BJ (cell line): Measurements from ENCODE around the gene CLK2. TPM values are rescaled to one million over a fixed set of nuclear protein-coding genes. Genes with fewer than 3 reads are reported as not detected.
"Not testable (repeated sequence)": the region's sequence is repeated elsewhere in the genome, so short reads cannot be mapped to it uniquely, and the experiment has no call there.

Source experiments
- CTCF ChIA-PET: fragments of 350-600 bp; formaldehyde crosslinking; extraction: SDS; loops from one replicate; lab custom pipeline; 2021; ENCODE audit warnings: antibody characterized with exemption, inconsistent platforms; lab: Yijun Ruan, JAX
- POLR2A ChIA-PET: fragments of 300-600 bp; sonication (Branson Sonifier 250); formaldehyde crosslinking; extraction: SDS; loops from one replicate; lab custom pipeline; 2021; ENCODE audit warnings: antibody characterized with exemption; lab: Charles Lee
- DNase-seq: peaks from one replicate; pipeline ENCODE4 v3.0.0-alpha.2; 2011; ENCODE audit warnings: low read depth
- H3K27me3 ChIP-seq: 2 replicates; pipeline ENCODE4 v1.6.0; 2011; ENCODE audit warnings: low read length; ENCODE audit not compliant: control insufficient read depth, insufficient read depth
- H3K36me3 ChIP-seq: 2 replicates; pipeline ENCODE4 v1.5.1; 2011; ENCODE audit warnings: low read length; ENCODE audit not compliant: control insufficient read depth, insufficient read depth
- H3K4me3 ChIP-seq: 2 replicates; pipeline ENCODE4 v1.5.1; 2011; ENCODE audit warnings: low read depth, mild to moderate bottlenecking, control low read depth, low read length
- CTCF ChIP-seq: IDR thresholded peaks from 2 replicates; pipeline ENCODE4 v1.5.1; 2011; ENCODE audit warnings: low read depth, mild to moderate bottlenecking, control low read depth, inconsistent platforms, low read length, moderate library complexity; ENCODE audit not compliant: insufficient read depth
- polyA plus RNA-seq: library from polyadenylated mRNA; depleted of rRNA; stranded (reverse); fragments of >200 nt; gene quantifications from 2 replicates; pipeline ENCODE4 v1.2.3, GENCODE V29; 2011

The CLK2 gene
- polyA plus RNA-seq, 1 experiment = 57.4 TPM

- CTCF ChIA-PET = interaction anchor here (0.6 to 5.0 kb wide), 43 partner anchors 9 to 480 kb away, joined by 3 to 54 read pairs (median 8); partner anchors contain the start of genes CLK2, FDPS, MTX1 and PKLR
- no peak for TF ChIP-seq CTCF
- no peaks in the 10 kb centered on the region for H3K27me3 ChIP-seq
- peaks cover 17% of the 10 kb centered on the region for H3K36me3 ChIP-seq
- POLR2A ChIA-PET = interaction anchor here (0.6 kb wide), 1 partner anchor 23 kb away, joined by 3 read pairs; the partner anchor contains the start of gene CLK2
- H3K4me3 ChIP-seq = no peak overlapping the region
- DNase-seq = no peak
These were observed 23.1 kb downstream of the CLK2 start for GRCh38 chr1:155250246-155250632.

DNA sequence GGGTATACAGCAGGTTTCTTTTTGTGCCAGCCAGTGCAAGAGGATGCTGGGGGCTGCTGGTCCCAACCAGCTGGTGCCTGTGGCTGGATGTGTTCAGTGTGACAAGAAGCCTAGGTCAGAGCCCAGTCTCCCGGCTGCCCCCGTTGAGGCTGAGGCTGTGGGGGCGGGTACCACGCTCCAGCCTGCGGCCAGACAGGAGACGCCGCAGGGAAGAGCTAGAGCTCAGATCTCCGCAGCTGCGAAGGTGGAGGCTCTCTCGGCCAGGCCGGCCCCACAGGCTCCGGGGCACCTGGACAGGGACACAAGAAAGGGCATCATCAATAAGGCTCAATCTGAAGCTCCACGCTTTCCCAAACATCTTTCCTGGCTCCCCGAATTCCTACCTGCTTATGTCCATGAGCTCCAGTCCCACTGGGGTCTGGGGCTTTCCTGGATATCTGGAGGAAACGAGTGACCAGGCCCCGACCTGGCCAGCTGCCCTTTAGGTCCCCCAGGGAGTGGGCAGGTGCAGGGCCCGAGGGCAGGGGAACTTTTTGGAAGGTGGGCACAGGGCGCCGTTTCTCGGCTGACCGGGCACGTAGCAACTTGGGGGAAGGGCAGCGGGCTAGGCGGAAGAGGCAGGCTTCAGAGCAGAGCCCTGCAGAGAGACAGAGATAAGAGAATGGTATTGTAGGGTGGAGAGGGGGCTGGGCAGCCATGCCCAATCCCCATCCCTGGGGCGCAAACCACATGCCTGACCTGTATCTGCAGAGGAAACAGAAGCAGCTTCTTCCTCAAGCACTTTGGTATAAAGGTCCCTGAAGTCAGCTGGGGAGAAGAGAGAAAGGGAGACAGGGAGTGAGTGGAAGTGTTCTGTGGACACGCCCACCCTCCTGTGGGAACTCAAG lies 25.4 kb downstream of the CLK2 start:
- ChIA-PET CTCF (interaction anchor here (0.9 to 5.0 kb wide), 7 partner anchors 18 to 401 kb away, joined by 3 to 54 read pairs (median 5); partner anchors contain the start of genes MTX1, RUSC1 and THBS3), POLR2A (no interaction called here)
- DNase-seq = no peak
- H3K4me3 ChIP-seq = no peak overlapping the region
- H3K36me3 ChIP-seq = peaks cover 17% of the 10 kb centered on the region
- no peaks in the 10 kb centered on the region for H3K27me3 ChIP-seq
- no peak for TF ChIP-seq CTCF

- H3K36me3 ChIP-seq = peaks cover 17% of the 10 kb centered on the region
- H3K4me3 ChIP-seq, POLR2A ChIA-PET, H3K27me3 ChIP-seq, DNase-seq: not testable (repeated sequence)
- CTCF ChIA-PET = interaction anchor here (1.4 kb wide), 1 partner anchor 402 kb away, joined by 5 read pairs; no protein-coding TSS in a partner anchor
These were observed 26.5 kb downstream of the CLK2 start for GRCh38 chr1:155246796-155247195.

- no peak for TF ChIP-seq CTCF
- POLR2A ChIA-PET = no interaction called here
- H3K4me3 ChIP-seq = peak overlapping the region; percentile 53
- H3K27me3 ChIP-seq = no peaks in the 10 kb centered on the region
- CTCF ChIA-PET = interaction anchor here (0.9 to 2.0 kb wide), 5 partner anchors 18 to 346 kb away, joined by 3 to 10 read pairs (median 5); partner anchors contain the start of genes KRTCAP2 and TRIM46
- peaks cover 12% of the 10 kb centered on the region for H3K36me3 ChIP-seq
- DNase-seq = no peak
These were observed 28.2 kb downstream of the CLK2 start for GRCh38 chr1:155245163-155245524.

DNA sequence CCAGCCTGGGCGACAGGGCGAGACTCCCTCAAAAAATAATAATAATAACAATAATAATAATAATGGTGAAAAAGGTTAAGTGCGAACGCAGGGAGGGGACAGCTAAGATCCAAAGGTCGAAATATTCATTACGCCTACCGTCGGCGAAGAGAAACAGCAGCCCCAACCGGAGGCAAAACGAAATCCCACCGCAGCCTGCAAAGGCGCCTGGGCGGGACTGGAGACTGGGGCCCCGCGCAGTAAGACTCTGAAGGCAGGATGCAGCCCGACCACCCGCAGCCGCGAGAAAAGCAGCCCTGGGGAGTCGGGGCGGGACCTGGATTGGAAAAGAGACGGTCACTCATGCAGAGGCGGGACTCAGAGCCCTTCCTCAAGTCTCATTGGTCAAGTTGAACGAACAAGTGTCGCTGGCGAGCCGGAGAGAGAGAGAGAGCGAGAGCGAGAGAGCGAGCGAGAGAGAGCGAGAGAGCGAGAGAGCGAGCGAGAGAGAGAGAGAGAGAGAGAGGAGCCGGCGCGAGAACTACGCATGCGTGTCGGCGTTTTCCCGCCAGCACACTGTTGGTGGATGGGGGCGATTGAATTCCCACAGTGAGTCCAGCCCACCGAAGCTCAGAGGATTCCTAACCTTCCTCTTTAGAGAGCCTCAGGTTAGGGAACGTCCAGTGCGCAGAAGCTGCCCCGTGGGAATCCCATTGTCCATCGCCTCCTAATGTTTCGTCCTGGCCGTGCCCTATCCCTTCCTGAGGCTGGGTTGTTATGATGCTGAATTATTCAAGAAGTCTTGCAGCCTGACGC lies 28.7 kb downstream of the CLK2 start:
- H3K36me3 ChIP-seq = peaks cover 12% of the 10 kb centered on the region
- peak overlapping the region; percentile 53 for H3K4me3 ChIP-seq
- CTCF ChIA-PET = interaction anchor here (0.8 to 2.8 kb wide), 9 partner anchors 13 to 346 kb away, joined by 3 to 18 read pairs (median 4); partner anchors contain the start of genes KRTCAP2, THBS3 and TRIM46
- TF ChIP-seq CTCF = peak; percentile 21; the same call in 1 of the 2 replicates
- no peaks in the 10 kb centered on the region for H3K27me3 ChIP-seq
- POLR2A ChIA-PET = interaction anchor here (0.9 kb wide), 1 partner anchor 20 kb away, joined by 3 read pairs; no protein-coding TSS in a partner anchor
- DNase-seq = peak; percentile 97
